Measurements from ENCODE around the gene CREB5.
"Not testable (repeated sequence)": the region's sequence is repeated elsewhere in the genome, so short reads cannot be mapped to it uniquely, and the experiment has no call there.

CREB5 gene

GRCh38 chr7:28588602-28589001, 176.3 kb downstream of the CREB5 start:
- DNase-seq, result no peak

GRCh38 chr7:28591041-28591674, 178.8 kb downstream of the CREB5 start:
- DNase-seq, result no peak

- DNase-seq, result no peak
Measured at GRCh38 chr7:28591725-28592349, 179.5 kb downstream of the CREB5 start.

GRCh38 chr7:28592861-28593260, 180.5 kb downstream of the CREB5 start:
- DNase-seq, result no peak

- no peak for DNase-seq
Measured at GRCh38 chr7:28595076-28595475, 182.8 kb downstream of the CREB5 start.

- no peak for DNase-seq
Measured at GRCh38 chr7:28595801-28596200, 183.5 kb downstream of the CREB5 start.

- no peak for DNase-seq
Measured at GRCh38 chr7:28596245-28596935, 184.1 kb downstream of the CREB5 start.

GRCh38 chr7:28597284-28597683, 185.0 kb downstream of the CREB5 start:
- DNase-seq, result no peak

- not testable (repeated sequence) for DNase-seq
Measured at GRCh38 chr7:28598037-28598436, 185.7 kb downstream of the CREB5 start.

GRCh38 chr7:28598586-28598985, 186.3 kb downstream of the CREB5 start:
- no peak for DNase-seq

GRCh38 chr7:28599411-28599810, 187.1 kb downstream of the CREB5 start:
- no peak for DNase-seq

GRCh38 chr7:28602282-28602681, 190.0 kb downstream of the CREB5 start:
- DNase-seq, result no peak

- no peak for DNase-seq
Measured at GRCh38 chr7:28605427-28606085, 193.2 kb downstream of the CREB5 start.

GRCh38 chr7:28606421-28606820, 194.1 kb downstream of the CREB5 start:
- DNase-seq, result no peak

- no peak for DNase-seq
Measured at GRCh38 chr7:28607855-28608193, 195.5 kb downstream of the CREB5 start.

GRCh38 chr7:28608237-28608656, 195.9 kb downstream of the CREB5 start:
- no peak for DNase-seq

- DNase-seq, result no peak
Measured at GRCh38 chr7:28608731-28609130, 196.4 kb downstream of the CREB5 start.

- no peak for DNase-seq
Measured at GRCh38 chr7:28609608-28610007, 197.3 kb downstream of the CREB5 start.

- not testable (repeated sequence) for DNase-seq
Measured at GRCh38 chr7:28611399-28611897, 199.1 kb downstream of the CREB5 start.

GRCh38 chr7:28613262-28613661, 200.9 kb downstream of the CREB5 start:
- DNase-seq, result no peak

GRCh38 chr7:28615091-28615490, 202.8 kb downstream of the CREB5 start:
- no peak for DNase-seq

- DNase-seq, result no peak
Measured at GRCh38 chr7:28617308-28617880, 205.1 kb downstream of the CREB5 start.

- DNase-seq, result no peak
Measured at GRCh38 chr7:28618383-28618782, 206.1 kb downstream of the CREB5 start.

All from retina (tissue), 1 donor.